ENCODE results near the gene BBS9.
A peak's percentile ranks its signal among the peaks of the same experiment; 100 is the strongest.

The BBS9 gene

GRCh38 chr7:33326485-33326848, 197.1 kb downstream of the BBS9 start:
- Mint-ChIP-seq H3K9me3 (peaks cover 18% of the 10 kb centered on the region in 2 donors), H3K27ac (no peak overlapping the region), H3K4me3 (no peak overlapping the region), H3K4me1 (no peaks in the 10 kb centered on the region), H3K27me3 (no peaks in the 10 kb centered on the region)
- no peak for ATAC-seq
- DNase-seq: no peak

- H3K4me1 Mint-ChIP-seq: no peaks in the 10 kb centered on the region
- H3K27me3 Mint-ChIP-seq: no peaks in the 10 kb centered on the region
- ATAC-seq (no peak), DNase-seq (no peak)
- H3K4me3 Mint-ChIP-seq: no peak overlapping the region
- H3K9me3 Mint-ChIP-seq: peaks cover 10 to 18% of the 10 kb centered on the region in 2 donors
- no peak overlapping the region for H3K27ac Mint-ChIP-seq
These were observed 198.1 kb downstream of the BBS9 start for GRCh38 chr7:33327427-33327826.

- H3K4me3 Mint-ChIP-seq: no peak overlapping the region
- H3K27me3 Mint-ChIP-seq: no peaks in the 10 kb centered on the region
- H3K27ac Mint-ChIP-seq: no peak overlapping the region
- no peaks in the 10 kb centered on the region for H3K4me1 Mint-ChIP-seq
- ATAC-seq (no peak), DNase-seq (no peak)
- H3K9me3 Mint-ChIP-seq: no peaks in the 10 kb centered on the region
These were observed 205.0 kb downstream of the BBS9 start for GRCh38 chr7:33334349-33334748.

- no peaks in the 10 kb centered on the region for H3K9me3 Mint-ChIP-seq
- H3K4me1 Mint-ChIP-seq: no peaks in the 10 kb centered on the region
- ATAC-seq (no peak), DNase-seq (no peak)
- H3K4me3 Mint-ChIP-seq: no peak overlapping the region
- H3K27me3 Mint-ChIP-seq: no peaks in the 10 kb centered on the region
- no peak overlapping the region for H3K27ac Mint-ChIP-seq
These were observed 207.5 kb downstream of the BBS9 start for GRCh38 chr7:33336820-33337219.

- H3K4me3 Mint-ChIP-seq: no peak overlapping the region
- H3K27me3 Mint-ChIP-seq: no peaks in the 10 kb centered on the region
- no peak for ATAC-seq
- no peak for DNase-seq
- H3K9me3 Mint-ChIP-seq: no peaks in the 10 kb centered on the region
- no peak overlapping the region for H3K27ac Mint-ChIP-seq
- H3K4me1 Mint-ChIP-seq: no peaks in the 10 kb centered on the region
These were observed 209.9 kb downstream of the BBS9 start for GRCh38 chr7:33339074-33339790.

GRCh38 chr7:33346055-33346454, 216.7 kb downstream of the BBS9 start:
- Mint-ChIP-seq H3K27me3 (no peaks in the 10 kb centered on the region), H3K4me3 (no peak overlapping the region), H3K27ac (no peak overlapping the region)

GRCh38 chr7:33350577-33350976, 221.2 kb downstream of the BBS9 start:
- Mint-ChIP-seq H3K27me3 (no peaks in the 10 kb centered on the region), H3K4me3 (no peak overlapping the region), H3K9me3 (no peaks in the 10 kb centered on the region), H3K27ac (no peak overlapping the region), H3K4me1 (no peaks in the 10 kb centered on the region)
- DNase-seq (no peak), ATAC-seq (no peak)

More at GRCh38 chr7:33346055-33346454, 216.7 kb downstream of the BBS9 start:
- H3K4me1 Mint-ChIP-seq: no peaks in the 10 kb centered on the region
- DNase-seq: no peak
- no peak for ATAC-seq
- H3K9me3 Mint-ChIP-seq: no peaks in the 10 kb centered on the region

- ATAC-seq: no peak
- H3K9me3 Mint-ChIP-seq: no peaks in the 10 kb centered on the region
- H3K27ac Mint-ChIP-seq: peak overlapping the region in 1 of 2 donors; percentile 59
- no peaks in the 10 kb centered on the region for H3K27me3 Mint-ChIP-seq
- H3K4me3 Mint-ChIP-seq: no peak overlapping the region
- no peaks in the 10 kb centered on the region for H3K4me1 Mint-ChIP-seq
- no peak for DNase-seq
These were observed 222.3 kb downstream of the BBS9 start for GRCh38 chr7:33351709-33352108.

GRCh38 chr7:33354201-33354600, 224.8 kb downstream of the BBS9 start:
- no peaks in the 10 kb centered on the region for H3K4me1 Mint-ChIP-seq
- DNase-seq: no peak

GRCh38 chr7:33355386-33355785, 226.0 kb downstream of the BBS9 start:
- DNase-seq (no peak), ATAC-seq (no peak)
- H3K4me3 Mint-ChIP-seq: no peak overlapping the region
- no peaks in the 10 kb centered on the region for H3K9me3 Mint-ChIP-seq
- H3K27ac Mint-ChIP-seq: no peak overlapping the region
- no peaks in the 10 kb centered on the region for H3K27me3 Mint-ChIP-seq
- H3K4me1 Mint-ChIP-seq: no peaks in the 10 kb centered on the region

More at GRCh38 chr7:33354201-33354600, 224.8 kb downstream of the BBS9 start:
- no peak for ATAC-seq
- Mint-ChIP-seq H3K4me3 (no peak overlapping the region), H3K9me3 (no peaks in the 10 kb centered on the region), H3K27ac (no peak overlapping the region), H3K27me3 (no peaks in the 10 kb centered on the region)

GRCh38 chr7:33356336-33356735, 227.0 kb downstream of the BBS9 start:
- Mint-ChIP-seq H3K4me1 (no peaks in the 10 kb centered on the region), H3K27me3 (no peaks in the 10 kb centered on the region), H3K27ac (no peak overlapping the region), H3K9me3 (no peaks in the 10 kb centered on the region), H3K4me3 (no peak overlapping the region)
- DNase-seq: no peak
- ATAC-seq: no peak

- no peak for ATAC-seq
- no peaks in the 10 kb centered on the region for H3K9me3 Mint-ChIP-seq
These were observed 228.5 kb downstream of the BBS9 start for GRCh38 chr7:33357846-33358245.

GRCh38 chr7:33369888-33370287, 240.5 kb downstream of the BBS9 start:
- DNase-seq (no peak), ATAC-seq (no peak)
- Mint-ChIP-seq H3K27me3 (no peaks in the 10 kb centered on the region), H3K4me3 (no peak overlapping the region), H3K27ac (no peak overlapping the region), H3K4me1 (no peaks in the 10 kb centered on the region), H3K9me3 (peaks cover 0 to 8% of the 10 kb centered on the region in 2 donors)

More at GRCh38 chr7:33357846-33358245, 228.5 kb downstream of the BBS9 start:
- H3K27me3 Mint-ChIP-seq: no peaks in the 10 kb centered on the region
- H3K4me1 Mint-ChIP-seq: no peaks in the 10 kb centered on the region
- H3K27ac Mint-ChIP-seq: no peak overlapping the region
- no peak for DNase-seq
- H3K4me3 Mint-ChIP-seq: no peak overlapping the region

GRCh38 chr7:33373195-33373594, 243.8 kb downstream of the BBS9 start:
- no peaks in the 10 kb centered on the region for H3K9me3 Mint-ChIP-seq
- H3K27me3 Mint-ChIP-seq: no peaks in the 10 kb centered on the region
- DNase-seq (no peak), ATAC-seq (no peak)
- no peaks in the 10 kb centered on the region for H3K4me1 Mint-ChIP-seq
- no peak overlapping the region for H3K4me3 Mint-ChIP-seq
- no peak overlapping the region for H3K27ac Mint-ChIP-seq

GRCh38 chr7:33379891-33380525, 250.6 kb downstream of the BBS9 start:
- no peak overlapping the region for H3K4me3 Mint-ChIP-seq
- no peak for DNase-seq
- ATAC-seq: no peak
- H3K27me3 Mint-ChIP-seq: no peaks in the 10 kb centered on the region
- no peak overlapping the region for H3K27ac Mint-ChIP-seq
- no peaks in the 10 kb centered on the region for H3K9me3 Mint-ChIP-seq
- H3K4me1 Mint-ChIP-seq: no peaks in the 10 kb centered on the region

GRCh38 chr7:33388332-33388731, 259.0 kb downstream of the BBS9 start:
- Mint-ChIP-seq H3K4me3 (no peak overlapping the region), H3K9me3 (no peaks in the 10 kb centered on the region), H3K27me3 (no peaks in the 10 kb centered on the region), H3K27ac (no peak overlapping the region), H3K4me1 (no peaks in the 10 kb centered on the region)
- DNase-seq (no peak), ATAC-seq (no peak)

GRCh38 chr7:33392148-33392547, 262.8 kb downstream of the BBS9 start:
- Mint-ChIP-seq H3K27ac (peak overlapping the region in 1 of 2 donors; percentile 52), H3K27me3 (no peaks in the 10 kb centered on the region), H3K4me1 (no peaks in the 10 kb centered on the region), H3K4me3 (no peak overlapping the region), H3K9me3 (no peaks in the 10 kb centered on the region)
- DNase-seq (no peak), ATAC-seq (no peak)

Measured in stimulated activated naive CD8-positive, alpha-beta T cell treated with anti-CD3 and anti-CD28 coated beads, Interleukin-15, amount 100 ng/mL, for 72 hours (primary cell).